HL-60 (cell line): ENCODE data around the gene TMEM250.

Experiments used
- SPI1 ChIP-seq: IDR thresholded peaks from 2 replicates; pipeline ENCODE4 v1.6.1; 2012; ENCODE audit warnings: low read depth, mild to moderate bottlenecking, borderline replicate concordance
- TF ChIP-seq, protein P1 (sequence below): IDR thresholded peaks from one replicate; pipeline ENCODE4 v1.5.1; 2011; ENCODE audit warnings: low read length, control low read depth, inconsistent platforms; ENCODE audit not compliant: insufficient read depth

- TF ChIP-seq, protein P1, sequence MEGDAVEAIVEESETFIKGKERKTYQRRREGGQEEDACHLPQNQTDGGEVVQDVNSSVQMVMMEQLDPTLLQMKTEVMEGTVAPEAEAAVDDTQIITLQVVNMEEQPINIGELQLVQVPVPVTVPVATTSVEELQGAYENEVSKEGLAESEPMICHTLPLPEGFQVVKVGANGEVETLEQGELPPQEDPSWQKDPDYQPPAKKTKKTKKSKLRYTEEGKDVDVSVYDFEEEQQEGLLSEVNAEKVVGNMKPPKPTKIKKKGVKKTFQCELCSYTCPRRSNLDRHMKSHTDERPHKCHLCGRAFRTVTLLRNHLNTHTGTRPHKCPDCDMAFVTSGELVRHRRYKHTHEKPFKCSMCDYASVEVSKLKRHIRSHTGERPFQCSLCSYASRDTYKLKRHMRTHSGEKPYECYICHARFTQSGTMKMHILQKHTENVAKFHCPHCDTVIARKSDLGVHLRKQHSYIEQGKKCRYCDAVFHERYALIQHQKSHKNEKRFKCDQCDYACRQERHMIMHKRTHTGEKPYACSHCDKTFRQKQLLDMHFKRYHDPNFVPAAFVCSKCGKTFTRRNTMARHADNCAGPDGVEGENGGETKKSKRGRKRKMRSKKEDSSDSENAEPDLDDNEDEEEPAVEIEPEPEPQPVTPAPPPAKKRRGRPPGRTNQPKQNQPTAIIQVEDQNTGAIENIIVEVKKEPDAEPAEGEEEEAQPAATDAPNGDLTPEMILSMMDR = no peak
- no peak for TF ChIP-seq SPI1
Observed at GRCh38 chr9:136117916-136118319, 757 bp downstream of the TMEM250 start.
